ENCODE measurements around the gene AP2A2. TPM values are rescaled to one million over a fixed set of nuclear protein-coding genes. Genes with fewer than 3 reads are reported as not detected.
A peak's percentile ranks its signal among the peaks of the same experiment; 100 is the strongest.

Gene AP2A2
- 10 to 100 TPM; 65.4 to 73.4 (median 70.9) TPM for total RNA-seq (2021; fragmentation: NEBNext Ultra II Directional; extraction: Animal tissue kit (Norgen Biotek cat#: 25700))
- long read RNA-seq, full-length matches to known transcripts = 3 of 6 reads
- long read RNA-seq, partial matches to known transcripts = 3 of 6 reads
- long read RNA-seq, other reads (novel, unspliced or antisense) = 0 of 6 reads

DNA sequence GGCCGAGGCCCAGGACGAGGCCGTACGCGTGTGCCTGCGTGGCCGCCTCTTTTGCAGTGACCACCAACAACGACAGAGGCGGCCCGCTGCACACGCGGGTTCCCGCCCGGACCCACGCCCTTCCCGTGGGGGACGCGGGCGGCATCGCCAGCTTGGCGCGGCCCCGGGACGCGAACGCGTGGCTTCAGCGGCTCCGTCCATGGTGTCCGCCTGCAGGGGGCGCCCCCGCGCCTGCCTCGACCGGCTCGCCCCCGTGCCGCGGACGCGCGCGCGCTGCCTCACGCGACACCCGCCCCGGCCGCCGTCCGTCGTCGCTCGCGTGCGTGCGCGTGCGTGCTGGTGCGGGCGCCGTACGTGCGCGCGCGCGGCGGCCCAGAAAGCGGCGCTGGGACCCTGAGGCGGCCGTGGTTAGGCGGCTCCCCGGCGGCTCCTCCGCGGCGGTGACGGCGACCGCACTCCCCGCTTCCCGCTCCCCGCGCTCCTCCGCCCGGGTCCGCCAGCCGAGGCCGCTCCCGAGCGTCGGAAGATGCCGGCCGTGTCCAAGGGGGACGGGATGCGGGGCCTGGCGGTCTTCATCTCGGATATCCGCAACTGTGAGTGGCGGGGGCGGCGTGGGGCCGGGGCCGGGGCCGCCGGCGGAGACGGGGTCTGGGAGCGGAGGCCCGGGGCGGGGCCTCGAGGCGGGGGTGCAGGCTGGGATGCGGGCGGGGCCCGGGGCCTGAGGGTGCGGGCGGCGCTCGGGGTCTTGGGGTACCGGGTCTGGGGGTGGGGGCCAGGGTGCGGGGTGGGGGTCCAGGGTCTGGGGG lies at the start of gene AP2A2:
Gene AP2A2, plus strand, starts transcription at position 375 of the 806 bp plus-strand sequence. Its CDS starts 152 bp downstream, at position 527.
- peak; percentile 81 for TF ChIP-seq CTCF (IDR thresholded peaks at IDR 0.05)
- H3K36me3 Mint-ChIP-seq (ENCODE audit: low read depth) = peaks cover 13% of the 10 kb centered on the region; the same call in 1 of the 2 replicates
- H3K9me3 Mint-ChIP-seq = no peaks in the 10 kb centered on the region
- peak; percentile 79 for DNase-seq
- peak within 1 kb of the TSS; percentile 91 for H3K4me3 Mint-ChIP-seq
- peak within 1 kb of the TSS; percentile 93 for H3K27ac Mint-ChIP-seq
- no peaks in the 10 kb centered on the region for H3K27me3 Mint-ChIP-seq (ENCODE audit: insufficient read depth)
- H3K4me1 Mint-ChIP-seq (ENCODE audit: low read depth) = peaks cover 21% of the 10 kb centered on the region

DNA sequence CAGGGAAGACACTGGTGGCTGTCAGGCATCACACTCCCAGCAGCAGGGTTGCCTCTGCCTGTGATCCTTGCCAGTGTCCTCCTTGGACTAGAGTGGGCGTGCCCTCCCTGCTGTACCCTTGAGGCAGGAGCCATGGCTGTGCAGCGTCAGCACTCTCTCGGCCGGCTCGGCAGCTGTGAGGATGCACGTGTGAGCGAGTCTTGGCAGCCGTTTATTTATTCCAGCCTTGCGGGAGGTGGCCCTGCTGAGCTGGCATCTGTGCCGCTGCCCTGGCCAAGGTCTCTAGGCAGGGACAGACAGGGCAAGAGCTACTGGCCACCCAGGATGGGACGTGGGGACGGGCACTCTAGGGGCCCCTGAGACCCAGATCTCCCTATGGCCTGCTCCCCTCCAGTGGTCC lies 49.1 kb upstream of the AP2A2 start:
- Mint-ChIP-seq H3K27me3 (ENCODE audit: insufficient read depth) (peaks cover 6% of the 10 kb centered on the region), H3K4me1 (ENCODE audit: low read depth) (peaks cover 10% of the 10 kb centered on the region), H3K9me3 (no peaks in the 10 kb centered on the region), H3K4me3 (no peak overlapping the region), H3K36me3 (ENCODE audit: low read depth) (peaks cover 13% of the 10 kb centered on the region; the same call in 1 of the 2 replicates), H3K27ac (no peak overlapping the region)
- TF ChIP-seq CTCF (IDR thresholded peaks at IDR 0.05) = no peak
- DNase-seq = no peak

- Mint-ChIP-seq H3K9me3 (no peaks in the 10 kb centered on the region), H3K4me3 (no peak overlapping the region), H3K4me1 (ENCODE audit: low read depth) (peaks cover under 1% of the 10 kb centered on the region; the same call in 1 of the 2 replicates), H3K27me3 (ENCODE audit: insufficient read depth) (peaks cover 2% of the 10 kb centered on the region), H3K36me3 (ENCODE audit: low read depth) (peaks cover 19% of the 10 kb centered on the region), H3K27ac (no peak overlapping the region)
- no peak for TF ChIP-seq CTCF (IDR thresholded peaks at IDR 0.05)
- no peak for DNase-seq
Observed at GRCh38 chr11:877565-877964, 48.1 kb upstream of the AP2A2 start.

GRCh38 chr11:880447-880846 lies 45.2 kb upstream of the AP2A2 start:
- TF ChIP-seq CTCF (IDR thresholded peaks at IDR 0.05) = peak; percentile 31
- no peak for DNase-seq
- no peak overlapping the region for H3K4me3 Mint-ChIP-seq
- no peaks in the 10 kb centered on the region for H3K4me1 Mint-ChIP-seq (ENCODE audit: low read depth)
- H3K27ac Mint-ChIP-seq = no peak overlapping the region
- peaks cover 20% of the 10 kb centered on the region for H3K36me3 Mint-ChIP-seq (ENCODE audit: low read depth)
- H3K9me3 Mint-ChIP-seq = no peaks in the 10 kb centered on the region
- no peaks in the 10 kb centered on the region; the same call in 1 of the 2 replicates for H3K27me3 Mint-ChIP-seq (ENCODE audit: insufficient read depth)

DNA sequence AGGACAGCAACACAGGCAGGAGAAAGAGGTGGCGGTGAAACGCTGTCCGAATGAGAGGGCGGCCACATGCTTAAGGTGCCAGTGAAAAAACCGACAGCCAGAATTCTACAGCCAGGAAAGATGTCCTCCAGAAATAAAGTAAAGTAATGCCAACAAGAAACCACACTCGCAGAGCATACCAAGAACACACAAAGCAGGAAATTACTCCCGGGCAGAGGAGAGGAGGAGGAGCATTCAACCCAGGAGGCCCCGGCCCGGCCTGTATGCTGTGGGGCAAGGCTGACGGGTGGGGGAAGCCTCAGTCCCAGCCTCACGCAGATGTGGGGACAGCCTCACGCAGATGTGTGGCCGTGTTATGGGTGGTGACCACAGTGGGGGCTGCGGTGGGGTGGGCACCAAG lies 43.1 kb upstream of the AP2A2 start:
- no peaks in the 10 kb centered on the region for H3K4me1 Mint-ChIP-seq (ENCODE audit: low read depth)
- TF ChIP-seq CTCF (IDR thresholded peaks at IDR 0.05) = no peak
- H3K9me3 Mint-ChIP-seq = no peaks in the 10 kb centered on the region
- DNase-seq = no peak
- H3K27ac Mint-ChIP-seq = no peak overlapping the region
- no peaks in the 10 kb centered on the region; the same call in 1 of the 2 replicates for H3K27me3 Mint-ChIP-seq (ENCODE audit: insufficient read depth)
- H3K4me3 Mint-ChIP-seq = no peak overlapping the region
- peaks cover 31% of the 10 kb centered on the region for H3K36me3 Mint-ChIP-seq (ENCODE audit: low read depth)

All from HFFc6 (cell line).